ENCODE results near the gene CERK. TPM values are rescaled to one million over a fixed set of nuclear protein-coding genes. Genes with fewer than 3 reads are reported as not detected.

CERK gene
- total RNA-seq, 1 experiment from 2014 or later = 11.6 TPM

DNA sequence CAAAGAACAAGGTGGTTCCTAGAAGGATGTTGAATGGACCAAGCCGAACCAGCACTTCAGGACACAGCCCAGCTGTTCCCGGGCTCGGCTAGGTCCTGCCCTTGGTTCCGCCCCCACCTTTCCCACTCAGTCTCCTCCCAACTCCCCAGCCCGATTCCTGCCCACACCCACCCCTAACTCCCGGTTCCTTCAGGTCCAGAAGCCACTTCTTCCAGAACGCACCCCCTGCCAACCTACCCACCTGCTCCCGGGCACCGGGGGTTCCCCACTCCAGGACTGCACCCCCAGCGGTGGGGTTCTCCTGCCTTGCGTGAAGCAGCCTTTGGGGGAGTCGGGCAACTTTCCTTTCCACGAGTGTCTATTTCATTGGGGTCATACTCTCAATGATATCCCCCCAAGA is 30.7 kb downstream of the CERK start:
- peaks cover 66% of the 10 kb centered on the region for H3K36me3 Mint-ChIP-seq (ENCODE audit: insufficient read depth, unreplicated experiment)
- no peaks in the 10 kb centered on the region for H3K9me3 Mint-ChIP-seq (ENCODE audit: unreplicated experiment)
- POLR2A ChIA-PET = no interaction called here
- intact Hi-C loops (cut with micrococcal nuclease) = no loop called here
- DNase-seq (ENCODE audit: unreplicated experiment) = no peak
- no peaks in the 10 kb centered on the region for H3K27me3 Mint-ChIP-seq (ENCODE audit: insufficient read depth, unreplicated experiment)
- H3K27ac Mint-ChIP-seq (ENCODE audit: low read depth, unreplicated experiment) = no peak overlapping the region
- H3K4me1 Mint-ChIP-seq (ENCODE audit: insufficient read depth, unreplicated experiment) = no peaks in the 10 kb centered on the region
- TF ChIP-seq, protein P1, sequence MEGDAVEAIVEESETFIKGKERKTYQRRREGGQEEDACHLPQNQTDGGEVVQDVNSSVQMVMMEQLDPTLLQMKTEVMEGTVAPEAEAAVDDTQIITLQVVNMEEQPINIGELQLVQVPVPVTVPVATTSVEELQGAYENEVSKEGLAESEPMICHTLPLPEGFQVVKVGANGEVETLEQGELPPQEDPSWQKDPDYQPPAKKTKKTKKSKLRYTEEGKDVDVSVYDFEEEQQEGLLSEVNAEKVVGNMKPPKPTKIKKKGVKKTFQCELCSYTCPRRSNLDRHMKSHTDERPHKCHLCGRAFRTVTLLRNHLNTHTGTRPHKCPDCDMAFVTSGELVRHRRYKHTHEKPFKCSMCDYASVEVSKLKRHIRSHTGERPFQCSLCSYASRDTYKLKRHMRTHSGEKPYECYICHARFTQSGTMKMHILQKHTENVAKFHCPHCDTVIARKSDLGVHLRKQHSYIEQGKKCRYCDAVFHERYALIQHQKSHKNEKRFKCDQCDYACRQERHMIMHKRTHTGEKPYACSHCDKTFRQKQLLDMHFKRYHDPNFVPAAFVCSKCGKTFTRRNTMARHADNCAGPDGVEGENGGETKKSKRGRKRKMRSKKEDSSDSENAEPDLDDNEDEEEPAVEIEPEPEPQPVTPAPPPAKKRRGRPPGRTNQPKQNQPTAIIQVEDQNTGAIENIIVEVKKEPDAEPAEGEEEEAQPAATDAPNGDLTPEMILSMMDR (IDR thresholded peaks at IDR 0.05; ENCODE audit: unreplicated experiment) = no peak
- CTCF ChIA-PET = interaction anchor here (0.5 kb wide), 1 partner anchor 9 kb away, joined by 3 read pairs; no protein-coding TSS in a partner anchor
- no TSS peak for BruUV-seq (replicated peaks)
- H3K4me3 Mint-ChIP-seq (ENCODE audit: unreplicated experiment) = no peak overlapping the region

DNA sequence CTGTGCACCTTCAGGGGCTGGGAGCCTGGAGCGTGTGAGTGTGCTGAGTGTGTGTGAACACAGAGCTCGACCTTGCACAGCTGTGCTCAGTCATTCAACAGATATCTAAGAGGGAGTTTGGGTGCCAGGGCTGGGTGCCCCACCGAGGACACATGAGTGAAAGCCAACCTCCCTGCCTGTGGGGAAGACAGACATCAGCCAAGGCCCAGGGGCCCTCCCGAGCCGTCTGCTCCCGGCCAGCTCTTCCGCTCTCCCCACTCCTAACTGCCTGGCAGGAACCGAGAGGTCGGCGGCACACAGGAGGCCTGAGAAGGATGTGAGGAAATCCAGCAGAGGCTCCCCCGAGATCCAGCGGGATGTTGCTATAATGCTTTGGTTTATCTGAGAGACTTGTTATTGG is 32.0 kb downstream of the CERK start:
- no peak overlapping the region for H3K27ac Mint-ChIP-seq (ENCODE audit: low read depth, unreplicated experiment)

DNA sequence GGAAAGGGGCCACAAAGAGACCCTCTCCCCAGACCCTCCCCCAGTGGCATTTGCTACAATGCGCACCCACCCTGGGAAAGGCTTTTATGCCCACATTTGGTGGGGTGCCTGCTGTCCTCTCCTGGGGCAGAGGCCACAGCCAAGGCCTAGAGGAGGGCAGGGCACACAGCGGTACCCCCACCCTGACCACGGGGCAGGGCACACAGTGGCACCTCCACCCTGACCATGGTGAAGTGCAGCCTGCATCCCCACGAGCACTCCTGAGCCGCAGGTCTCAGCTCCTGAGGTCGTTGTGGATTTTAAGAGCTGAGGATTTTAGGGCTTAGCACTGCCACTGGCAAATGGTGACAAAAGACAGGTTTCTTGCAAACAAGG is 34.1 kb downstream of the CERK start:
- ChIA-PET POLR2A (no interaction called here), CTCF (interaction anchor here (0.5 kb wide), 1 partner anchor 59 kb away, joined by 3 read pairs; no protein-coding TSS in a partner anchor)
- DNase-seq (ENCODE audit: unreplicated experiment) = no peak
- no peaks in the 10 kb centered on the region for H3K27me3 Mint-ChIP-seq (ENCODE audit: insufficient read depth, unreplicated experiment)
- no peak overlapping the region for H3K27ac Mint-ChIP-seq (ENCODE audit: low read depth, unreplicated experiment)
- H3K9me3 Mint-ChIP-seq (ENCODE audit: unreplicated experiment) = no peaks in the 10 kb centered on the region
- H3K36me3 Mint-ChIP-seq (ENCODE audit: insufficient read depth, unreplicated experiment) = peaks cover 59% of the 10 kb centered on the region
- no peaks in the 10 kb centered on the region for H3K4me1 Mint-ChIP-seq (ENCODE audit: insufficient read depth, unreplicated experiment)
- TF ChIP-seq, protein P1 (IDR thresholded peaks at IDR 0.05; ENCODE audit: unreplicated experiment) = no peak
- BruUV-seq (replicated peaks) = no TSS peak
- intact Hi-C loops (cut with micrococcal nuclease) = no loop called here
- no peak overlapping the region for H3K4me3 Mint-ChIP-seq (ENCODE audit: unreplicated experiment)

More for the DNA sequence above, 32.0 kb downstream of the CERK start:
- no peaks in the 10 kb centered on the region for H3K27me3 Mint-ChIP-seq (ENCODE audit: insufficient read depth, unreplicated experiment)
- no peaks in the 10 kb centered on the region for H3K9me3 Mint-ChIP-seq (ENCODE audit: unreplicated experiment)
- BruUV-seq (replicated peaks) = no TSS peak
- ChIA-PET CTCF (no interaction called here), POLR2A (no interaction called here)
- peaks cover 54% of the 10 kb centered on the region for H3K36me3 Mint-ChIP-seq (ENCODE audit: insufficient read depth, unreplicated experiment)
- TF ChIP-seq, protein P1 (IDR thresholded peaks at IDR 0.05; ENCODE audit: unreplicated experiment) = no peak
- H3K4me3 Mint-ChIP-seq (ENCODE audit: unreplicated experiment) = no peak overlapping the region
- intact Hi-C loops (cut with micrococcal nuclease) = no loop called here
- DNase-seq (ENCODE audit: unreplicated experiment) = no peak
- no peaks in the 10 kb centered on the region for H3K4me1 Mint-ChIP-seq (ENCODE audit: insufficient read depth, unreplicated experiment)

DNA sequence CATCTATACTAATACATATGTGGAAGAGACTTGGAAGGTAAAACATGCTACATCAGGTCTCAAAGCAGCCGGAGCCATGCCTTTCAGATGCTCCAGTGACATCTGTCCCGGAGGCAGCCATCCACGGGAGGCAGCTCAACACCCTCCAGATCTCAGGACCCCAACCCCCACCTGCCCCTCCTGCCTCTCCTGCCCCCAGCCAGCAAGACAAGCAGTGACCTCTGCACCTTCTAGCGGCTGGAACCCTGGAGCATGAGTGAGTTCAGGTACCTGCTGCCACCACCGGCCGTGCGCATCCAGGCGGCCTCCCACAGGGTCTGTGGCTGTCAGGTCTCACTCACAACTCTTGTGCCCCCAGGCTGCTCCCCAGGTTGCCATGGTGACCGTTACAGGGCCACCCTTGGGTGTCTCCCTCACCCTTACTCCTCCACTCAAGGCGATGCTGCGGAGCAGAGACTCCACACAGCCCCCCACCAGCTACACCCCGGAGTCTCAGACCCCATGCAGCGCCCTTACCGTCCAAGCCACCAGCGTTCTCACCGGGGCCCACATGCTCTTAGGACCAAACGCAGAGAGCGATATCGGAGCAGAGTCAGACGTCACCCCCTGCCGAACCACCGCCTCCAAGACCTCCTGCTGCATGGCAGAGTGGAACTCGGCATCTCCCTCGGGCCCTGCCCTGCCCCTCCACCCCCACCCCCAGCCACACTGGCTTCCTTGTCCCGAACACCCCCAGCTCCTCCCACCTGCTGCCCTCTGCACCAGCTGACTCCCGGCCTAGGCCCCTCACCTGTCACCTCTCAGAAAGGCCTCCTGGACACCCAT is 34.7 kb downstream of the CERK start:
- no peaks in the 10 kb centered on the region for H3K4me1 Mint-ChIP-seq (ENCODE audit: insufficient read depth, unreplicated experiment)
- H3K27ac Mint-ChIP-seq (ENCODE audit: low read depth, unreplicated experiment) = no peak overlapping the region
- H3K27me3 Mint-ChIP-seq (ENCODE audit: insufficient read depth, unreplicated experiment) = no peaks in the 10 kb centered on the region
- no peak overlapping the region for H3K4me3 Mint-ChIP-seq (ENCODE audit: unreplicated experiment)
- BruUV-seq (replicated peaks) = no TSS peak
- H3K36me3 Mint-ChIP-seq (ENCODE audit: insufficient read depth, unreplicated experiment) = peaks cover 64% of the 10 kb centered on the region
- POLR2A ChIA-PET = no interaction called here
- H3K9me3 Mint-ChIP-seq (ENCODE audit: unreplicated experiment) = no peaks in the 10 kb centered on the region
- no peak for DNase-seq (ENCODE audit: unreplicated experiment)
- TF ChIP-seq, protein P1 (IDR thresholded peaks at IDR 0.05; ENCODE audit: unreplicated experiment) = no peak
- CTCF ChIA-PET = interaction anchor here (0.5 to 1.4 kb wide), 2 partner anchors 58 to 140 kb away, joined by 3 to 4 read pairs; no protein-coding TSS in a partner anchor
- intact Hi-C loops (cut with micrococcal nuclease) = no loop called here

Data from MCF 10A (cell line).